IPS DF 6.9 (cell line): ENCODE data around the gene DIS3L2.
"Not testable (repeated sequence)": the region's sequence is repeated elsewhere in the genome, so short reads cannot be mapped to it uniquely, and the experiment has no call there.

Experiments
- DNase-seq: peaks from one replicate; pipeline ENCODE4 v3.0.0-alpha.2; 2013; ENCODE audit warnings: low read depth, low spot score
- H3K27ac ChIP-seq: one replicate; pipeline ENCODE4 v1.5.1; 2013; ENCODE audit warnings: low read length, control low read depth
- H3K27me3 ChIP-seq: 2 replicates; pipeline ENCODE4 v1.6.1; 2013; ENCODE audit warnings: mild to moderate bottlenecking, low read length; ENCODE audit not compliant: control insufficient read depth, insufficient read depth
- H3K36me3 ChIP-seq: 2 replicates; pipeline ENCODE4 v1.6.1; 2013; ENCODE audit warnings: low read length; ENCODE audit not compliant: control insufficient read depth, insufficient read depth
- H3K4me1 ChIP-seq: 2 replicates; pipeline ENCODE4 v1.6.1; 2013; ENCODE audit warnings: low read length; ENCODE audit not compliant: control insufficient read depth, insufficient read depth
- H3K4me3 ChIP-seq: 2 replicates; pipeline ENCODE4 v1.5.1; 2013; ENCODE audit warnings: mild to moderate bottlenecking, low read length
- H3K9me3 ChIP-seq: 2 replicates; pipeline ENCODE4 v1.6.1; 2013; ENCODE audit warnings: low read length, inconsistent platforms; ENCODE audit not compliant: control insufficient read depth, insufficient read depth
- WGBS: extraction: QIAGEN DNeasy Blood & Tissue Kit; methylation state at CpG from one replicate; pipeline ENCODE4 v1.1.7; 2013; ENCODE audit warnings: mixed read lengths, missing lambda C conversion rate; ENCODE audit not compliant: insufficient read length, insufficient coverage; 5-methylcytosine and 5-hydroxymethylcytosine counted together

The DIS3L2 gene

GRCh38 chr2:232319067-232319802 is 357.7 kb downstream of the DIS3L2 start:
- Histone ChIP-seq H3K27me3 (no peaks in the 10 kb centered on the region), H3K4me3 (no peak overlapping the region), H3K9me3 (no peaks in the 10 kb centered on the region), H3K4me1 (no peaks in the 10 kb centered on the region), H3K27ac (no peak overlapping the region), H3K36me3 (no peaks in the 10 kb centered on the region)
- DNase-seq = no peak
- no CpG with 5 or more reads among the region's 4 CpGs for WGBS

DNA sequence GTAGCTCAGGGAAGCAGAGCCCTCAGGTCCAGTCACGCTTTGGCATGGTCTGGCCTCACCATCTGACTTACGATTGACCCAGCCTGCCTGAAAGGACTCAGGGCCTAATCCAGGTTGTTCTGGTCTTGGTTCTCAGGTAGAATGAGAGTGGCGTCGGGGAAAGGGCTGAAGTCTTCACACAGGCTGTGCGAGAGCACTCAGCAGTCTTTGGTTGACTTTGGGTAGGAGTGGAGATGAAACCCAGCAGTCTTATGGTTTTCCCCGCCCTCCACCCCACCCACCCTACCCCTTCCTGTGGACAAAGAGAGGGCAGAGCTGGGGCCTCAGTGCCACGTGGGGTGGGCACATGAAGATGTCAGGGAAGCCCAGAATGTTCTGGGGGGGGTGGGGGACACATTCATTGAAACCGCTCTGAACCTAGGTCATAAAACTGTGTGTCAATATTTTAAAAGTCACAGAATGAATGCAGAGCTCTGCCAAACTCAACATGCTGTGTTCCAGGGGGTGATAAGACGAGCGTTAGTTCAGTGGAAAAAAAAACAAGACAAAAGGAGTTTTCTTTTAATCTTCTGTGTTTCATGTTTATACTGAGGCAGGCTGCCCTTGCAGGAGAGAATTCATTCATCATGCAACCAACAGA is 358.4 kb downstream of the DIS3L2 start:
- no peak for DNase-seq
- Histone ChIP-seq H3K27ac (no peak overlapping the region), H3K27me3 (no peaks in the 10 kb centered on the region), H3K4me3 (no peak overlapping the region), H3K4me1 (no peaks in the 10 kb centered on the region), H3K36me3 (no peaks in the 10 kb centered on the region), H3K9me3 (no peaks in the 10 kb centered on the region)
- no CpG with 5 or more reads among the region's 10 CpGs for WGBS

- H3K4me1 ChIP-seq = no peaks in the 10 kb centered on the region
- H3K27me3 ChIP-seq = no peaks in the 10 kb centered on the region
- H3K9me3 ChIP-seq = no peaks in the 10 kb centered on the region
- H3K27ac ChIP-seq = no peak overlapping the region
- no peak overlapping the region for H3K4me3 ChIP-seq
- no peak for DNase-seq
- H3K36me3 ChIP-seq = no peaks in the 10 kb centered on the region
- WGBS = no CpG with 5 or more reads among the region's 2 CpGs
These were observed 358.9 kb downstream of the DIS3L2 start for GRCh38 chr2:232320443-232320803.

DNA sequence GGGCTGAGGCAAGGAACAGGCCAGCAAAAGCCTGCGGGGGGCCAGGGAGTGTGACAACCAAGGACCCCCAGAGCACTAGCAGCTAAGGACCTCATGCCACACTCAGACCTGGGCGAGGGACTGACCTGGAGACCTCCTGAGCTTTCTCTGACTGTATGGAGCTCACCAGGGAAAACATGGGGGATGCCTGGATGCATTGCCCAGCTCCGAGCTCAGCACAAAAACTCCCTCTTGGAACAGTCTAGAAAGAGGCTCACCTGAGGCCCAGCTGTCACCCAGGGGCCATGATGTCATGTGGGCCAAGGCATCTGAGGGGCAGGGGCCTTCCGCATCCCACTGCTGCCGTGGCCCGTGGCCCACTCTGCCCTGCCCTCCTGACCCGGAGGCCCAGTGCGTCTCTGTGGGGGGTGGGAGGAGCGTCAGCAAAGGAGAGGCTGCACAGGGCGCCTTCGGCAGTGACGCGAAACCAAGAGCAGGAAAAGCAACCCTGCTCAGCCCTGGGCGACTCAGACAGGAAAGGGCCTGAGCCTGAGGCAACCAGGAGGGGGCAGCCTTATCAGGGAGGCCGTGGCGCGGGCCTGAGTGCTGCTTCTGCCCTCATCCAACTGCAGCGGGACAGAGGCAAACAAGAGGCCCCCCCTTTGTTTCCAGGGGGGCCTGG is 359.8 kb downstream of the DIS3L2 start:
- no peak overlapping the region for H3K27ac ChIP-seq
- no CpG with 5 or more reads among the region's 18 CpGs for WGBS
- H3K4me1 ChIP-seq = 0 out of 2 replicates have a peak, but pooled peaks cover 1% of the 10 kb centered on the region
- DNase-seq = no peak
- H3K27me3 ChIP-seq = no peaks in the 10 kb centered on the region
- no peaks in the 10 kb centered on the region for H3K9me3 ChIP-seq
- no peaks in the 10 kb centered on the region for H3K36me3 ChIP-seq
- no peak overlapping the region for H3K4me3 ChIP-seq

DNA sequence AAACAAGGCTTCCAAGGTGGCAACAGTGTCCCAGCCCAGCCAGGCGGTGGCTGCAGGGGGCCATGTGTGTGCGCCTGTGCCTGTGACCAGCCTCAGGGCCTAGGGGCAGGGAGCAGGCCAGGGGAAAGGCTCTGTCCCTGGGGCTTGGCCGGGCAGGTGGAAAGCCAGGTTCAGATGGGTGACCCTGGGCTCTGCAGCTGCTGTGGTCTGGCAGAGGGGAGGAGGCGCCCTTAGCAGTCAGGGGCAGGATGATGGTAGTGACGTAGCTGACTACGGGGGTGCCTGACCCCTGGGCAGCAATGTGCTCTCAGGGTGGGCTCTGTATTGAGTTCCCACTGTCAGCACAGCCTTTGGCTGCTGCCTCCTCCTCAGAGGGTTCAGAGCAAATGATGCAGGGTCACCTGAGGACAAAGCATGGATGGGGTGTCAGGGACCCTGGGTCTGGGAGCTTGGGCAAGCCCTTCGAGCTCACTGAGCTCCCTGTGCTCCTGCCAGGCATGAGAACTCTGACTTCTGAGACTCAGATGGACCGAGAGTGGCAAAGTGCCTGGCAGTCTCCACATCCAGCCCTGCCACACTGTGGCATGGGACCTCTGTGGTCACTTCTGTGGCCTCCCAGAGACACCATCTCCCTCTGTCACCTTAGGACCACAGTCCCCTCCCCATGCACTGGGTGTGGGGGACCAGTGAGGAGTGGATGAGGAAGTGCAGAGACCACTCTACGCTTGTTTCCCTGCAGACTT is 360.5 kb downstream of the DIS3L2 start:
- DNase-seq = no peak
- Histone ChIP-seq H3K9me3 (no peaks in the 10 kb centered on the region), H3K4me1 (0 out of 2 replicates have a peak, but pooled peaks cover 1% of the 10 kb centered on the region), H3K27me3 (no peaks in the 10 kb centered on the region), H3K4me3 (no peak overlapping the region), H3K27ac (no peak overlapping the region), H3K36me3 (no peaks in the 10 kb centered on the region)
- no CpG with 5 or more reads among the region's 9 CpGs for WGBS

DNA sequence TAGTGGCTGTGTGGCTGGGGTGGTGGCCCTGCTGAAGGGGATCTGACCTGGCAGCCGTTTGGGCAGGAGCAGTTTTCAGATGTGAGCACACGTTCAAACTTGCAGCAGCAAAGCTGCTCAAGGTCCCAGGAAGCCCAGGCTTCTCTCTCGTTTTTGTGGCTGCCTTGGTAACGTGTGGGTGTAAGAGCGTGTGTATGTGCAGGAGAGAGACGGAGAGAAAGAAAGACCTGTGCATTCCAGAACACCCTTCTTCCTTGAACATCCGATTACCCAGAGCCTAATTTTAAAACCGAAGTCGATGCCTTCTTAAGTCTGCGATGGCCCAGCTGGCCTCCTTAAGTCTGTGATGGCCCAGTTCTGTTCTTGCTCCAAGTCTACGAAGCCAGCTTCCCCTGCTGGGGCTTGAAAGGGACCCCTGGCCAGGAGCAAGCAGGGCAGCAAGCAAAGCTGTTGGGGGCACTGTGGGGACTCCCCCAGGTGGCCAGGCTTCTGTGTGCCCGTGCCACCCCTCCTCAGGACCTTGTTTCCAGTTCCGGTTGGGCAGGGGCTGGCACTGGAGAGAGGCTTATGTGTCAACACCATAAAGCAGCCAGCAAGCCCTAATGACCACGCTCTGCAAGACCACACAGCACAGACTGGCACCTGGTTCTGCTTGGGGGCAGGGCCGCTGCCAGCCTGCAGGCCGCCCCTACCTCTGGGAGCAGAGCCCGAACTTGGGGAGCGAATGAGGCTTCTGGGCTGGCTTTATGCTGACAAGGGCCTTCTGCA is 361.2 kb downstream of the DIS3L2 start:
- Histone ChIP-seq H3K4me3 (no peak overlapping the region), H3K27me3 (no peaks in the 10 kb centered on the region), H3K36me3 (no peaks in the 10 kb centered on the region), H3K4me1 (0 out of 2 replicates have a peak, but pooled peaks cover 1% of the 10 kb centered on the region), H3K27ac (no peak overlapping the region), H3K9me3 (no peaks in the 10 kb centered on the region)
- no CpG with 5 or more reads among the region's 18 CpGs for WGBS
- no peak for DNase-seq

DNA sequence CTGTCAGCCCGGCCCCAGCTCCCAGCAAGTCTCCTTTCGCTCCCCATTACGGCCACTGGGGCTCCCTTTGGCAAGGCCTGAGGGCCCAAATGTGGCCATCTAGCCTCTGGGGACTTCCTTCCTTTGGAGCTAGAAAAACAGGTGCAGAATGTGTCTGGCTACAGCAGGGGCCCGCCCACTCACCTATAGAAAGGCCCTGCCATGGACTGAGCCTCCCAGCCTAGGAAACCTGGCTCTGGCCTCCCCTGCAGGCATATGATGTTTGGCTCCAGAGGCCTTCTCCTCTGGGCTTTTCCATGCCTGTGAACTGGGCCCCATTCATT is 361.8 kb downstream of the DIS3L2 start:
- Histone ChIP-seq H3K27me3 (no peaks in the 10 kb centered on the region), H3K36me3 (no peaks in the 10 kb centered on the region), H3K4me1 (0 out of 2 replicates have a peak, but pooled peaks cover 1% of the 10 kb centered on the region), H3K27ac (no peak overlapping the region), H3K9me3 (no peaks in the 10 kb centered on the region), H3K4me3 (no peak overlapping the region)
- no CpG with 5 or more reads among the region's 4 CpGs for WGBS
- no peak for DNase-seq

GRCh38 chr2:232323967-232324366 is 362.5 kb downstream of the DIS3L2 start:
- H3K27ac ChIP-seq, H3K36me3 ChIP-seq, H3K4me1 ChIP-seq, H3K27me3 ChIP-seq, DNase-seq, H3K4me3 ChIP-seq, H3K9me3 ChIP-seq: not testable (repeated sequence)
- no CpG with 5 or more reads among the region's 6 CpGs for WGBS

GRCh38 chr2:232324778-232325177 is 363.3 kb downstream of the DIS3L2 start:
- Histone ChIP-seq H3K27me3 (no peaks in the 10 kb centered on the region), H3K27ac (no peak overlapping the region), H3K4me1 (0 out of 2 replicates have a peak, but pooled peaks cover 1% of the 10 kb centered on the region), H3K9me3 (no peaks in the 10 kb centered on the region), H3K4me3 (no peak overlapping the region), H3K36me3 (no peaks in the 10 kb centered on the region)
- DNase-seq = no peak
- WGBS = no CpG with 5 or more reads among the region's 4 CpGs
